IPS DF 4.7 (cell line): ENCODE results near the gene HES6.

Experiments used
- DNase-seq: peaks from one replicate; pipeline ENCODE4 v3.0.0-alpha.2; 2013; ENCODE audit warnings: low spot score; ENCODE audit errors: extremely low read depth

Gene HES6

GRCh38 chr2:238239863-238240756 lies at the start of gene HES6:
Gene HES6 (minus strand): TSS chr2:238240038. CDS start chr2:238239905, 133 bp downstream.
- DNase-seq: no peak

GRCh38 chr2:238289574-238289973 lies 49.7 kb upstream of the HES6 start:
- DNase-seq: no peak

GRCh38 chr2:238288650-238289573 lies 49.1 kb upstream of the HES6 start:
- peak; percentile 98 for DNase-seq

- no peak for DNase-seq
Measured at GRCh38 chr2:238287737-238288649, 48.2 kb upstream of the HES6 start, which contains the start of gene PER2. Gene PER2 (minus strand): TSS chr2:238288610. CDS start chr2:238277936, 10,674 bp downstream.

GRCh38 chr2:238286987-238287736 lies 47.3 kb upstream of the HES6 start:
- no peak for DNase-seq

- DNase-seq: no peak
Measured at GRCh38 chr2:238286551-238286950, 46.7 kb upstream of the HES6 start.

- DNase-seq: no peak
Measured at GRCh38 chr2:238286095-238286494, 46.3 kb upstream of the HES6 start.

GRCh38 chr2:238285653-238286082 lies 45.8 kb upstream of the HES6 start:
- DNase-seq: no peak

DNA sequence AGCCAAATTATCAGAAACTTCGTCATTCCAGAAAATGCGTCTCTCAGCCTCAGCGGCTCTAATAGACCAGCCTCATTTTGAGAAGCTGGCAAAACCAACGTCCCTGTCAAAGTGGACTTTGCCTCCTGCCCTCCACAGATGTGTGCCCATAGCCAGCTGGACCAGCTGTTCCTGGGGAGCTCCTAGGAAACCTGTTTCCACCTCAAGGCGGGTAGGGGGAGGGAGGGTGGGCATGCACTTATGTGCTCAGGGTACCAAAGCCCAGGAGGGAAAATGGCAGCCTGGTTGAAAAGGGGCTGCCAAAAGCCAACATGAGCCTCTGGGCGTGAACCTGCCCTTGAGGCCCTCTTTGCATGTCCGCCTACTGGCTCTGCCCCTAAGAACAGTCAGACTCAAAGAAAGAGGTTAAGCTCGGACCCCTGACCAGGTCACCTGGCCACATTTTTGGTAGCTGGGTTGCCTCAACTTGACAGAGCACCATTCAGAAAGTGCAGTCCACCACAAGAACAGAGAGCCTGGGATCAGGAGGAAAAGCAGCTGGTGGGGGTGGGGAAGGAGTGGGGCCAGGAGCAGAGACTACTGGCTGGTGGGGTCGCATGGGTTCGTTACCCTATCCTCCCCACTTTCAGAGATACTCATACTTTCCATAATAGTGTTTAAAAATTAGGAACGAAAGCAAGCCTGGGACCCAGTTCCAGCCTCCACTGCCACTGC lies 45.1 kb upstream of the HES6 start:
- DNase-seq: no peak

DNA sequence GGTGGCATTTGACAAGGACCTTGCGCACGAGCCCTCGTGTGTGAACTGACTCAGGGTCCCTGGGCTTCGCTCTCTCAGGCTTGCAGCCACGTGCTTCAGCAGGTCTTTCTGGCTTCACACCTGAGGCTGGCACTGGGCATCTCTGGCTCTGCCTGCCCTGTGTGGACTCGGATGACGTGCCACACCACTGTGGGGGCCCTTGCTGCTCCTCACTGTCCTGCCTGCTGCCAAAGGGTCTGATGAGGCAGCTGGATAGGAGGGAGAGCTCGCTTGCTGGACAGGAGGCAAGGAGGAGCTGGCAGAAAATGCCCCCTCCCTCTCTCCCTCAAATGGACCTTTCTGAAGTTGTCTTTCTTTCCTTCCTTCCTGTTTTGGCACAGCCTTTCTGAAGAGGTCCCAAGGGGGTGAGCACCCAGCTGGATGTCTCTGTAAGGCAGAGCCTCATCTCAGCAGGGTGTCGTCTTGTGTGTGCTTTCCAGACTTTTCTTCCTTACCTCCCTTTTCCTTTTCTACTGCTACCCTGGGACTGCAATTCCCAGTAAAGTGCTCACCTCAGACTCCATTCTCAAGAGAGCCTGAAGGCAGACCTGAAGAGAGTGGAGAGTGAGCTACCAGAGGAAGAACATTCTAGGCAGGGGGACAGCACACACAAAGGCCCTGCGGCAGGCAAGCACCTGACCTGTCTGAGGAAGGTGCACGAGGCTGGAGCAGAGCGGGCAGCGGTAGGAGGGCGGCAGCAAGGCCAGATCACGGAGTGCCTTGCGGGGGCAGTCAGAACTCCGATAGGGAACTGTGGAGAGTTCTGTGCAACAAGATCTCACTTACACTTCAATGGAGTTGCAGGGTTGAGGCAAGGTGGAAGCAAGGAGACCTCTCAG lies 43.3 kb upstream of the HES6 start:
- DNase-seq: no peak

DNA sequence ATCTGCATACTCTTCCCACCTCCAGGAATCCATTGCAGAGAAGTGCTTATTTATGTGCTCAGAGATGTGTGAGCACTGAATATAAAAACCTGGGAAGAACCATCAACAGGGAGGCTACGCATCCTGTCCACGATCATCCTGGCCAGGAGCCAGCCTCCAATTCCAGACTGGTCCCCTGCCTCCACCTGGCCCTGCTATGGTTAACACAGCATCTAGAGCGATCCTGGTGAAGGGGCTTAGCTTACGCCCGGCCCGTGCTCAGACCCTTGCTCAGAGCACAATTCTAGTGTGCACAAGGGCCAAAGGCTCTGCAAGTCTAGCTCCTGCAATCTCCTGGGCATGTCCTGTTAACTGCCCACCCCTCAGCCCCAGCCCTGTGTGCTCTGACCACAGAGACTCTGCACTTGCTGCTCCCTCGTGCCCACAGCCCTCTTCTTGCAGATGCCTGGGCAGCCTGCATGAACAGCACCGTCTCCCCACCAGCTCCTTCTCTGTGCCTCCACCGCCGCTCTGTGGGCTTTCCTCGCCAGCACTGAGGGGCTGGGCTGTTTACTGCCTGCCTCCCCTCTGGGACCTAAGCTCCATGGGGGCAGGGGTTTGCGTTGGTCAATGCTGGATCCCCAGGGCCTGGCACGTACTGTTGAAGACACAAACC lies 42.1 kb upstream of the HES6 start:
- DNase-seq: no peak

DNA sequence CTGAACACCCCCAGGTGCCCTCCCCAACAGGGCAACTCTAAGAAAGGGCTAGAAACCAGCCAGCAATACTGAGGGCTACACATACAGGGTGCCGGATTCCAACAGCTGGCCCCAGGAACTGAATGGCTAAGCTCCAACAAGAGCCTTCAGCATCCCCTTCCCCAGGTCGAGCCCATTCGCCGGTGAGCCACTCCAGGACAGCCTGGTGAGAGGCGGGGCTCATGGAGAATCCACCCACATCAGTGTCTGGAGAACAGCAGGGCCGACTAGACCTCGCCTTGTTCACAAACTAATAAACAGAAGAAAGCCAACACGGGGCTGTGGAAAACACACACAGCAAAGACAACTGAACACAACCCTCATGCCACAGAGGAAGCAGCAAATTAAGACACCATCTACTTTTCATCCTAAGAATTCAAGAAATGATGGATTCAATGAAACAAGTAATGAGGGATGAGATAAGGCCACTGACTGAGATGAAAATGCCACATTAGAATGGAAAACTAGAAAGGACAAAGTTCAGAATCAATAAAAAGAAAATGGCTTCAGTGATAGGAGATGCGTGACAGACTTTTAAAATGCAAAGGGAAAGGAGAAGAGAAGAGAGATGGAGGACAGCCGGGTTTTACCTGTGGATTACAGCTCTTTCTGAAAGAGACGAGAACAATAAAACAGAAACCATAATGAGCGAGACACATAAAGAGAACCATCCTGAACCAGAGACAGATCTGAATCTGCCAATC lies 40.4 kb upstream of the HES6 start:
- DNase-seq: no peak

GRCh38 chr2:238279324-238279682 lies 39.5 kb upstream of the HES6 start:
- DNase-seq: no peak

- no peak for DNase-seq
Measured at GRCh38 chr2:238278626-238279323, 38.9 kb upstream of the HES6 start.

- DNase-seq: no peak
Measured at GRCh38 chr2:238277695-238278094, 37.9 kb upstream of the HES6 start.

DNA sequence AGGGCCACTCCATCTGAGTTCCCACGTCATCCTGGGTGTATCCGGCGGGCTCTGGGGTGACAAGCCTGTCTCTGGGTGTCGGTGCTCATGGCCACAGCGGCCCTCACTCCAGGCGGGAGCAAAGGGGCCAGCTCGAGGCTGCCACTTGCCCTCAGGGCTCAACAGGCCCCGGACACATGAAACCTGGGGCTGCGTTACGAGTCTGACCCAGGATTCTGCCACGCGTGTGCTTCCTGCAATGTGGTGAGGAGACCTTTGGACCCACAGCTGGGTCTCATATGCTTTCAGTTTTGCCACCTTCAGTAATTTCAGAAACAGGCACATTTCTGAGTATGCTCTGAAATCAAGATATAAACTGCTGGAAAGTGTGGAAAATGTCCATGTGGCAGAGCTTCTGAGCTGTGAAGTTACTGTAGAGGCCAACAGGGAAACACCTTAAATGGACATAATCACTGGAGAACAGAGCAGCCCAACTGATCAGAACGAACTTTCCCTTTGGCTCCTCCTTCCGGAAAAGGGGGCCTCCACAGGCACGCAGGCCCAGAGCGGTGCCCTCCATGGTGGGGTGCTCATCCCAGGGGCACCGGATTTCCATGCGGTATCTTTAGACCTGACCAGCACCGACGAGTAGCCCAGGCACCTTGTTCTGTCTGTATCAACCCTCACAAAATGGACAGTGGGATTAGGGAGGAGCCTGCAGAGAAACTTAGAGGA lies 34.5 kb upstream of the HES6 start:
- no peak for DNase-seq
